Ureter (tissue), 1 donor: ENCODE measurements around the gene C12orf56. TPM values are rescaled to one million over a fixed set of nuclear protein-coding genes. Genes with fewer than 3 reads are reported as not detected.
"Not testable (repeated sequence)": the region's sequence is repeated elsewhere in the genome, so short reads cannot be mapped to it uniquely, and the experiment has no call there.

Experiments used
- DNase-seq: peaks from one replicate; pipeline ENCODE4 v3.0.0-alpha.2; 2020; ENCODE audit warnings: low spot score
- total RNA-seq: library from RNA; stranded (reverse); gene quantifications from one replicate; pipeline ENCODE4 v1.2.4, GENCODE V29; 2023
- donor health status: DM: yes; HTN: yes; CAD: no.

C12orf56 gene
- total RNA-seq, 1 donor from 2014 or later = not detected

DNA sequence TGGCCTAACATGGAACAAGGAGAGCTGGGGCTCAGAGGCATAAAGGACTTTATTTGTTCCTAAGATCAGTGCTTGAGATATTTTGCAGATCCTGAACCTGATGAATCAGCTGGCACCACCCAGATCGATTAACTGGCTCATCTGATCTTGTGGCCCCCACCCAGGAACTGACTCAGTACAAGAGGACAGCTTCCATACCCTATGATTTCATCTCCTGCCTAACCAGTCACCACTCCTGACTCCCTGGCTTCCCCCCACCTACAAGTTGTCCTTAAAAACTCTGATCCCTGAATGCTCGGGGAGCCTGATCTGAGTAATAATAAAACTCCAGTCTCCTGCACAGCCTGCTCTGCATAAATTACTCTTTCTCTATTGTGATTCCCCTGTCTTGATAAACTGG lies 5.1 kb downstream of the C12orf56 start:
- no peak for DNase-seq

DNA sequence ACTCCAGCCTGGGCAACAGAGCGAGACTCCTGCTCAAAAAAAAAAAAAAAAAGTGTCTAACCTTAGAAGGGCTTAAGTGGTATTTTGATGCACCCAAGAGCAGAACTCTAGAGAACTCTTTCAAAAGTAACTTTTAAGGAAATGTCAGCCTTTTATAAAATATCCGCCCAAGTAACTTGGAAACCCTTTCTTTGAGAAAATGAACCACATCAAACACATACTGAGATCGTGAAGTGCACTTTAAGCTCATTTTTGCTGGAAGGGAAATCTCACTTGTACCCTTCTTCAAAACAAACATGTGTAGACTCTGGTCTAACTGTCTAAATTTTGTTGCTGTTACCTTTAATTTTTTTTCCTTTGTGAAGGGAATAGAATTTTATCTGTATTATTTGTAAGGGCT lies 5.5 kb downstream of the C12orf56 start:
- no peak for DNase-seq

DNA sequence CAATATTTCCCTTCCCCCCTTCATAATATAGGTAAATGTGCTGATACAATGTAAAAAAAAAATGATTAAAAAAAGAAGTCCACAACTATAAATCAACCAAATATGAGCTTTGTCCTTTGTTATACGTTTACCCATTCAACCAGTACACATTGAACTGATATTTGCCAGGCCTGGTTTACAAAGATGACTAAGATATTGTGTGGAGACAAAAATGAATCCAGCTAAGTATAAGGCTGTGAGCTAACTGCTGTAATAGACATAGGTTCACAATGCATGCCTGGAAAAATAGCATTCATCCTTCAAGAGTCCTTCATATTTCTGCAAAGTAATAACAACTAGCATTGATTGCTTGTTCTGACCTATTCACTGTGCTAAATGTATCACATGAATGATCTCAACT lies 6.9 kb downstream of the C12orf56 start:
- DNase-seq = no peak

DNA sequence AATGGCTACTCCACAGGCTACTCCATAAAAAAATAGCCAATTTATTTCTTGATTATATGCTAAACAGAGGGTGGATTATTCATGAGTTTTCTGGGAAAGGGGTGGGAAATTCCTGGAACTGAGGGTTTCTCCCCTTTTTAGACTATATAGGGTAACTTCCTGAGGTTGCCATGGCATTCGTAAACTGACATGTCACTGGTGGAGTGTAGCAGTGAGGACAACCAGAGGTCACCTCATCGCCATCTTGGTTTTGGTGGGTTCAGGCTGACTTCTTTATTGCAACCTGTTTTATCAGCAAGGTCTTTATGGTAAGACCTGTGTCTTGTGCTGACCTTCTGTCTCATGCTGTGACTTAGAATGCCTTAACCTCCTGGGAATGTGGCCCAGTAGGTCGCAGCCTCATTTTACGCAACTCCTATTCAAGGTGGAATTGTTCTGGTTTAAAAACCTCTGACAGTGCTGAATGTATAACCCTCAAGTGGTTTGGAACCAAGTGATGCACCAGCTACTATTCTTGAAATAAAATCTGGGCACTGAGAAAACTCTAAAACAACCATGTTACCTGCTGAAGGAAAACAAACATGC lies 27.7 kb downstream of the C12orf56 start:
- DNase-seq = no peak

DNA sequence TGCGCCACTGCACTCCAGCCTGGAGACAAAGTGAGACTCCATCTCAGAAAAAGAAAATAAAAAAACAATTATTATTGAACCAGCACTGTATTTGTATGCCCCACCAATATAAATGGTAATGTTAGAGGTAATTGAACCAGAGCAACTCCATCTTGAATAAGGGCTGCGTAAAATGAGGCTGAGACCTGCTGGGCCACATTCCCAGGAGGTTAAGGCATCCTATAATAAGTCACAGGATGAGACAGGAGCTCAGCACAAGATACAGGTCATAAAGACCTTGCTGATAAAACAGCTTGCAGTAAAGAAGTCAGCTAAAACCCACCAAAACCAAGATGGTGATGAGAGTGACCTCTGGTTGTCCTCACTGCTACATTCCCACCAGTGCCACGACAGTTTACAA lies 29.4 kb downstream of the C12orf56 start:
- DNase-seq = not testable (repeated sequence)

DNA sequence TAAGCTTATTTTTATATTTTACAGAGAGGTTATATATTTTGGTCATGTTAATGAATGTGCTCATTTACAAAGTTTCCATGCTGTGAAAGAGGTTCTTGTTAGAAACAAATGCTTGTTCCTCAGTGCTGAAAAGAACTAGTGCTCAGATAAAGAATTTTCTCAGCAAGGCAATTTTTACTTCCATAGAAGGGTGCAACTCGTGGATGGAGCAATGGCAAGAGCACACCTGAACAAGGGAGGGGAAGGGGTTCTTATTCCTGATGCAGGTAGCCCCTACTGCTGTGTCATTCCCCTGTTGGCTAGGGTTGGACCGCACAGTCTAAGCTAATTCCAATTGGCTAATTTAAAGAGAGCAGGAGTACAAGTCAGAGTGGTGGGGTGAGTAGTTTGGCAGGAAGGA lies 34.3 kb downstream of the C12orf56 start:
- DNase-seq = not testable (repeated sequence)

DNA sequence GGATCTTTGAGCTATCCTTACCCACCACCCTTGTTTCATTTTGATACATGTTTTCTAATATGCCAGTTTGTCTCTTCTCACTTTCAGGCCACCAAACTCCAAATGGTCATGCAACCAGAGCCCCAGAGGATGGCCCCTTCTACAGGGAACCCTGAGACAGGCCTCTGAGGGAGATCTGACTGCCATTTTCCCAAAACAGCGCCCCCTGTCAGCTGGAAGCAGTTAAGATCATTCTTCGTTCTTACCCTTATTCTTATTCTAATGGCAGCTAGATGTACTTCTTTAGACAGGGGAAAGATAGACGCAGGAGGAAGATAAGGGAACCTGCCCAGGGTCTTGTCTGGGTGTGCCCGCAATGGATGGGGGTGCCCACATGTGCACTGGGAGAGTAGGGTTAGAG lies 38.4 kb downstream of the C12orf56 start:
- DNase-seq = no peak

DNA sequence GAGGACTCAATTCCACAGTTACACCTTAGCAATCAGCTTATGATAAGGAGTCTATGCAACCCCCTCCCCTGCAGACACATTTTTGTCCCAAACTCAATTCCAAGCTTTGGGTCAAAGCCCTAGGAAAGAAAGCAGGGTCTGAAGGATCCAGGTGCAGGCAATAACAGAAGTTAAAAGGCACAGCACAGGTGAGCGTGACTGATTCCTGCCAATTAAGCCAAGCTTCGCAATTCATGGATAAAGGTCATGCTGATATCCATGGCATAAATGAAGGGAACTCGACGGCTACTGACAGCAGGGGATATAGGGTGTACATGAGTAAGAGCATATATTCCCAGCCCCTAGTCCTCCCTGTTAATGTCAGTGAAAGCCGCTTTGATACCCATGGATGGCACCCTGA lies 39.3 kb downstream of the C12orf56 start:
- no peak for DNase-seq

DNA sequence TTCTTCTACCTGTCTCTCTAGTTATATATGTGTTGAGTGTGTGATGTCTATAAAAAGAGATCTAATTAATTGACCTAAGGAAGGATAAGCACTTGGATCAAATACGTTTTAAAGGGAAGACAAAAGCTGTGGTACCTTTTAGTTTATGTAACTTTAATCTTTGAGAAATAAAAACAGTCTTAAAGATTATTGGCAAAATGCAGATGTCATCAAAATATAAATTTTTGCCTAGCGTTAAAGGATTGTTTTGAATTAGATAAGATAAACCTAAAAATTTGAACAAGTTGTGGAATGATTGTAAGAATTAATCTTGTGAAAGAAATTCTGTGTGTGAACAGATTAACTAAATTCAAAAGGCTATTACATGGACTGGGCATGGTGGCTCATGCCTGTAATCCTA lies 42.9 kb downstream of the C12orf56 start:
- no peak for DNase-seq

DNA sequence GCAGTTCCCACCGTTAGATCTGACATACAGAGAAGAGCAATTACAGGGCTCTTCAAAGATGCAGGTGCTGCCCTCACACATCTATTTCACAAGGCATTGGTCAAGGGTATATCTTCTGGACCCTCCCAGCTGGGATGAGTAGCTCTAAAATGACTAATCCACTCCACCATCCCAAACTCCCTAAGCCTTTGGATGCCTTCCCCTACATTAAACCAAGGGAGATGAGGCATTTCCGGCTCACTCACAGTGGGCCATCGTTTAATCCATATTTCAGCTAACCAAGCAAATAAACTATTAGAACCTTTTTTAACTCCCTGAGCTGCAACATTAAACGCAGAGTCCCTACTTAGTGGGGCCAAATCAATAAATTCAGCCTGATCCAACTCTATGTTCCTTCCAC lies 45.9 kb downstream of the C12orf56 start:
- not testable (repeated sequence) for DNase-seq

DNA sequence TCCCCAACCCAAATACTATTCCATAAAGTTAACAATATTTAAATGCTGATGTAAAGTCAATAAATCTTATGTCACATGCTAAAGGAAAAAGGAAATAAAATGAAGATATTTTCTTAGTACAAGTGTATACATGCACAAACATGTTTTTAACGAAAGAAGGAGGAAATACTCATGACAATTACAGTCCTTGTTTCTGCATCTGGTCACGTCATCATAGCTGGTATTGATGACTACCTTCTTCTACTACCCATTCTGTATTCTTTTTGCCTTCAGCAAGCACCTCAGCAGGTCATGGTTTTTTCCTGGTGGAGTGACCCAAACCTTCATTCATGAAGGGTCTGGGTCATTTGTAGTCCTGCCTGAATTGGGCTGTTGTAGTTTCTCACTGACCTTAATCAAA lies 50.0 kb downstream of the C12orf56 start:
- DNase-seq = not testable (repeated sequence)

DNA sequence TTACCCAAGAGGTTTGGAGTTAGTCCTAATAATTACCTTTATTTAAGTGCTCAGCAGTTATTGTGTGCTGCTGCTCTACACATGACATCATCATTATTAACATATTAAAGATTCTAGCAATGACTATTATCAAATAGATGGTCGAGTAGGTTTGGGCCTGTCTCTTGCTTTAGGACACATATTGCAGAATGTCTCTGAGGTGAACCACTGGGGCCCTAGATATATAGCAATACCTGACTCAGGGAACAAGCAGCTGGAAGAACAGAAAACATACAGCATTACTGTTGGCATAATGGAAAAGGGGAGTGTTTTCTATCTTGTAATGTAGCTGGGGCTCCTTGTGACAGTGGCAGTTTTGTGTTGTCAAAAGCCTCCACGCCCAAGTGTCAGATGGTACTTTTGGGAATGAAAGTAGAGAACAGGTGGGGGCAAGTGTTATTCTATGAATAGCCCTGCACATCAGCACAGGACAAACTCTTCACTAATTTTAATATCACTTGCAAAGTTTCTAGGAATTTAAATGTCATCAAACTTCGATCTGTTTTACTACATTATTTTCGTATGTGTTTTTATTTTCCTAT lies 54.6 kb downstream of the C12orf56 start:
- DNase-seq = no peak

DNA sequence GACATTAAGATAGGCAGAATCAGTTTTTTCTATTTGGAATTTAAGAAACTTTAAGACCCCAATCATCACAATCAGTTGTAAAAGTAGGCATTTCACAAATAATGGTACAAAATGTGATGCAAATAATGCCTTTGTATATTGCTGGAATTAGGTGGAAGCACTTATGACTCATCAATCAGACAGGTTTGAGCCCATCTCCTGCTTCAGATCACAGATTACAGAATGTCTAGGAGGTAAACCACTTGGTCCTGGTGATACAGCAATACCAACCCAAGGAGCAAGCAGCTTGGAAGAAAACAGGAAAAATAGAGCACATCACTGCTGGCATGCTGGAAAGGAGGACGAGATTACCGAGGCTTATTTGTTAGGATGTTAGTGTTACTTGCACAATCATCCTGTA lies 57.6 kb downstream of the C12orf56 start:
- no peak for DNase-seq

DNA sequence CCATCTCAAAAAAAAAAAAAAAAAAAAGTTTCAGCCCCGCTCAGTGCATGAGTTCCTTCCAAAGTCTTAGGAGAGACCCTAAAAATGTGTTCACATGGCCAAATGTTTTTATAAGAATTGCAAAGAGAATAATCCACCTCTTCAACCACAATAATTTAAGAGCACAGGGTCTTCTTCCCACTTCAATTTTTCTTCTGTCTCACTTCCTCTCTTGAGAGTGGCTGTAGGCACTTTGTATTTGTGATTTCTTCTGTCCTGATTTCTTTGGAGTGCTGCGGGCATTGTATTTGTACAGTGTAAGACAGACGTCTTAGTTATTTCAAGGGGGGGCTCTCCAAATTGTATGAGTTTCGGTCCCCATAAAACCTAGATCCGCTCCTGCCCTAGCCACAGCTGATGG lies 58.3 kb downstream of the C12orf56 start:
- no peak for DNase-seq

DNA sequence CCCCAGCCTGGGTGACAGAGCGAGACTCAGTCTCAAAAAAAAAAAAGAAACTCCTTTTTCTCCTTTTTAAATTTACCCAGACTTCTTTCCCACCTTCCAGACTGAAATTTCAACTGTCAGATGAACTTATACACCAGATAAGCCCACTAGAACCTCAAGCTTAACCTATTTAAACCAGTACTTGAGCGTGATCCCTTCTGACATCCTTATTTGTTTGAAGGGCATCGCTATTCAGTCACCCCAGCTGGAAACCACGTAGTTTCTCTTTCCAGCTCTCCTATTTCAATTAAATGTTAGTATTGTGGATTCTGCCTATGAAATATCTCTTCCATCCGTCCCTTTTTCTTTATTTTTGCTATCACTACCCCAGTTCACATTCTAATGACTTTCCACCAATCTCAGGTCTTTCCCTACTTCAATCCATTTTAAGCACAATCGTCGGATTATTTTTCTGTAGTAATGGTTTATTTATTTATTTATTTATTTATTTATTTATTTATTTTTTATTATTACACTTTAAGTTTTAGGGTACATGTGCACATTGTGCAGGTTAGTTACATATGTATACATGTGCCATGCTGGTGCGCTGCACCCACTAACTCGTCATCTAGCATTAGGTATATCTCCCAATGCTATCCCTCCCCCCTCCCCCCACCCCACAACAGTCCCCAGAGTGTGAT lies 61.4 kb downstream of the C12orf56 start:
- DNase-seq = not testable (repeated sequence)

DNA sequence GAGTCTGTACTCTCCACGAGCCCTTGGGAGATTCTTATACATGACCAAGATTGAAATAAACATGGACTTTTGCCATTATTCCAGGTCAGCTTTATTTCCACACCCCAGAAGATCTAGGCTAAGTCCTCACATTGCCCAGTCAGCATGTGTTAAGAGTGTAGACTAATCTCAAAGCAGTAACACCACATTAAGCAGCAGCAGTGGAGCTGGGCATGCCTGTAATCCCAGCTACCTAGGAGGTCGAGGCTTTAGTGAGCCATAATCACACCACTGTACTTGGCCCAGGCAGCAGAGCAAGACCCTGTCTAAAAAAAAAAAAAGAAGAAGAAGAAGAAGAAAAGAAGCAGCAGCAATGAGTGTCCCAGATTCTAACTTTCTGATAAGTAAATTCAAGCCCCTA lies 65.5 kb downstream of the C12orf56 start:
- no peak for DNase-seq

DNA sequence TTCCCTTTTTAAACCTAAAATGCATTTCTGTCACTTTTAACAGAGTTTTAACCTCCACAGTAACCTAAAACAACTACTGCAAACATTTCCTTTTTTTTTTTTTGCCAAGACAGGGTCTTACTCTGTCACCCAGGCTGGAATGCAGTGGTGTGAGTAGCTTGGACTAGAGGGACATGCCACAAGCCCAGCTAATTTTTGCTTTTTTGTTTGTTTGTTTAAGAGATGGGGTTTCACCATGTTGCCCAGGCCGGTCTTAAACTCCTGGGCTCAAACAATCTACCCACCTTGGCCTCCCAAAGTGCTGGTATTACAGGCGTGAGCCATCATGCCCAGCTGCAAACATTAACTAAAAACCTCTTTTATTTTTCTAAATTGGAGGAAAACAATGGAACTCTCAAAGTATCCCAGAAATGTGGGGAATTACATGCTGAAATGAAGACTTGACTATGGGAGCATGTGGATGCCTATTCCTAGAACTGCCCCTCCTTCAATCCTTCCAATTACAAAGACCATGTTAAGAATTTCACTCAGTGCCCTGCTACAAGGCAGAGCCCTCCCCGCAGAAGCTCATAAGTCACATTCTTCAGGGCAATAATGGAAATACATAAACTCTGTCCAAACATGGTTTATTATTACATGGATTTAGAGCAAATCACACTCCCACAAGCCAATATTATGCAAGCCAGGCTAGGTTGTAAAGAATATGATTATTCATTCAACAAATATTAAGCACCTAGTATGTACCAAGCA lies 66.9 kb downstream of the C12orf56 start:
- DNase-seq = no peak

DNA sequence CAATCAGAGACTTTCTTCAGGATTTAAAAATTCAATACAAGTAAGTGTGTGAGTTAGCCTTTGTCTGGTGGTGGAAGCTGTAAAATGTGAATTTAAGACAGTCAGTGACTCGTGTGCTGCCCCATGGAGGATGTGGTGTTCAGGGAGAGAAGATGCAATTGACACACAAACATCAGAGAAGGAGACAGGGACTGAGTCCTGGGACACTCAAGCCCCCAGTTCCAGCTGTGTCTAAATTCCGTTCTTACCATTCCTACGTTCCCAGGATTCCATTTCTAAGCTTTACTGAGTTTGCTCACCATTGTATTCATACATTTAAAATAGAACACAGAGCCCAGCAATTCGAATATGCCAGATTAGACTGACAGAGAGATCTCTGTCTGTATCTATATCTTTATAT lies 67.6 kb downstream of the C12orf56 start:
- DNase-seq = no peak

DNA sequence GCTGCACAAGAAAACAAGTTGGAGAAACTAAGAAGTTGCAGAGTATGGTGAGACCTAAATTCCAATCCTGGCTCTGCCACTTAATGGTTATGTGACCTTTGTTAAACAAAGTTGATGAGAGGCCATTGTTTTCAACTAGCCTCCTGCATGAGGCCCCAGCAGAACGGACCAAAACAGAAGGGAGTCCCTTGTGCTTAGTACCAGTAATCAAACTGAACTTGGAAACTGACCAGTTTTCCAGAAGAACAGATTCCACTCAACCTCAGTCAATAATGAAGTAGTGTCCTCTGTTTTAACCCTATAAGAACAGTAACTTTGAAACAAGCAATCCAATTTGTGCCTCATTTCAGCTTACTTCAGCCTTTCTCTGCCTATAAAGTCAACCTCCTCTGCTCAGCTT lies 69.9 kb downstream of the C12orf56 start:
- no peak for DNase-seq

DNA sequence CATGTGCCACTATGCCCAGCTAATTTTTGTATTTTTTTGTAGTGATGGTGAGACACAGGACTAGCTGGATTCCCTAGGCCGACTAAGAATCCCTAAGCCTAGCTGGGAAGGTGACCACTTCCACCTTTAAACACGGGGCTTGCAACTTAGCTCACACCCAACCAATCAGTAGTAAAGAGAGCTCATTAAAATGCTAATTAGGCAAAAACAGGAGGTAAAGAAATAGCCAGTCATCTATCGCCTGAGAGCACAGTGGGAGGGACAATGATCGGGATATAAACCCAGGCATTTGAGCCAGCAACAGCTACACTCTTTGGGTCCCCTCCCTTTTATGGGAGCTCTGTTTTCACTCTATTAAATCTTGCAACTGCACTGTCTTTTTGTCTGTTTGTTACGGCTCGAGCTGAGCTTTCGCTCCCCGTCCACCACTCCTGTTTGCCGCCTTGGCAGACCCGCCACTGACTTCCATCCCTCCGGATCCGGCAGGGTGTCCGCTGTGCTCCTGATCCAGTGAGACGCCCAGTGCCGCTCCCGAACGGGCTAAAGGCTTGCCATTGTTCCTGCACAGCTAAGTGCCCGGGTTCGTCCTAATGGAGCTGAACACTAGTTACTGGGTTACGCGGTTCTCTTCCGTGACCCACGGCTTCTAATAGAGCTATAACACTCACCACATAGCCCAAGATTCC lies 70.9 kb downstream of the C12orf56 start:
- not testable (repeated sequence) for DNase-seq

DNA sequence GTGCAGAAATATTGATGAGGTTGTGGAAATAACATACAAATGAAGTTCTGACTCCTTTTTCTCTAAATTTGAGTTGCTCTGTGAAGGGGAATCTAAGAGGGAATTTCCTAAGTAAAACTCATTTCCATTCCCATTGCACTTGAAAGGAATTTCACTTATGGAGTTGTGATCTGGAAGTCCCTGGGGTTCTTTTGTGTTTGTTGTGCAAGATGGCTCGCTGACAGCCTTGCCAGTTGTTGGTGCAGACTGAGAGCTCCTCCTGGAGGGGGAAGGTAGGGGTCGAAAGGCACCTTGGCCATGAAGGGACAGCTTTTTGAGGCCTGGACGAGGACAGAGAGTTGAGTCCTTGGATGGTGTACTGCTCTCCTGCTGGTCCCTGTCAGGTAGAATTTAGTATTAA lies 72.0 kb downstream of the C12orf56 start:
- DNase-seq = no peak

DNA sequence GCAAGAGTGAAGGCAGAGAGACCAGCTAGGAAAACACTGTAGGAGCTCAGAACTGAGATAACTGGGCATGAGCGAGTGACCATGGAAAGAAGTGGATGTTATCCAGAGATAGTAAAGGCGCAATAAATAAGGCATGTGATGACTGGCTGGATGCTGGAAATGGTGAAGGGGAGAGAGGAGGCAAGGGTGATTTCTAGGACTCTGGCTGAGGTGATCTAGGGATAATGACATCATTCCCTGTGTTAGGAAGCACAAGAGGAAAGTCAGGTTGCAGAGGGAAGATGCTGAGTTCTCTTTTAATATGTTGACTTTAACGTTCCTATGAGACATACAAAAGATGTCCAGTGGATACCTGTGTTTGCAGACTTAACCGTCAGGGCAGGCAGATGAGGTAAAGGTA lies 78.7 kb downstream of the C12orf56 start:
- no peak for DNase-seq
